Activated effector memory CD4-positive, alpha-beta T cell treated with anti-CD3 and anti-CD28 coated beads, Interleukin-2, amount 50 U/mL, for 16 hours (primary cell): ENCODE results near the gene TSC22D2.
"Not testable (repeated sequence)": the region's sequence is repeated elsewhere in the genome, so short reads cannot be mapped to it uniquely, and the experiment has no call there.

Experiments used
- DNase-seq: peaks from one replicate; pipeline ENCODE4 v3.0.0-alpha.2; 2020

TSC22D2 gene

GRCh38 chr3:150449169-150449721 lies 41.1 kb downstream of the TSC22D2 start:
- DNase-seq = no peak

- DNase-seq = no peak
Measured at GRCh38 chr3:150450916-150451315, 42.8 kb downstream of the TSC22D2 start.

GRCh38 chr3:150451329-150452048 lies 43.4 kb downstream of the TSC22D2 start:
- DNase-seq = no peak

- no peak for DNase-seq
Measured at GRCh38 chr3:150453353-150453752, 45.3 kb downstream of the TSC22D2 start.

GRCh38 chr3:150454085-150454484 lies 46.0 kb downstream of the TSC22D2 start:
- DNase-seq = no peak

- no peak for DNase-seq
Measured at GRCh38 chr3:150454622-150455021, 46.5 kb downstream of the TSC22D2 start.

GRCh38 chr3:150455341-150455740 lies 47.2 kb downstream of the TSC22D2 start:
- no peak for DNase-seq

- no peak for DNase-seq
Measured at GRCh38 chr3:150458001-150458400, 49.9 kb downstream of the TSC22D2 start.

- DNase-seq = no peak
Measured at GRCh38 chr3:150460484-150460883, 52.4 kb downstream of the TSC22D2 start.

- DNase-seq = no peak
Measured at GRCh38 chr3:150461399-150461798, 53.3 kb downstream of the TSC22D2 start.

GRCh38 chr3:150462108-150462507 lies 54.0 kb downstream of the TSC22D2 start:
- DNase-seq = no peak

- DNase-seq = no peak
Measured at GRCh38 chr3:150464684-150465083, 56.6 kb downstream of the TSC22D2 start.

GRCh38 chr3:150467381-150467780 lies 59.3 kb downstream of the TSC22D2 start:
- no peak for DNase-seq

GRCh38 chr3:150469031-150469930 lies 61.2 kb downstream of the TSC22D2 start:
- DNase-seq = no peak

GRCh38 chr3:150469931-150470740 lies 62.0 kb downstream of the TSC22D2 start:
- DNase-seq = no peak

- no peak for DNase-seq
Measured at GRCh38 chr3:150472421-150472820, 64.3 kb downstream of the TSC22D2 start.

- DNase-seq = not testable (repeated sequence)
Measured at GRCh38 chr3:150473161-150473560, 65.1 kb downstream of the TSC22D2 start.

- DNase-seq = no peak
Measured at GRCh38 chr3:150479370-150479769, 71.3 kb downstream of the TSC22D2 start.

- no peak for DNase-seq
Measured at GRCh38 chr3:150480877-150481276, 72.8 kb downstream of the TSC22D2 start.

- DNase-seq = no peak
Measured at GRCh38 chr3:150483226-150483625, 75.1 kb downstream of the TSC22D2 start.

- no peak for DNase-seq
Measured at GRCh38 chr3:150484410-150484809, 76.3 kb downstream of the TSC22D2 start.

GRCh38 chr3:150488867-150489266 lies 80.8 kb downstream of the TSC22D2 start:
- no peak for DNase-seq
